Limb (tissue), 2 donors: ENCODE data around the gene MAPKAP1.
"Not testable (repeated sequence)": the region's sequence is repeated elsewhere in the genome, so short reads cannot be mapped to it uniquely, and the experiment has no call there.

Experiments used
- DNase-seq, 2 donors: peaks; one replicate each; pipeline ENCODE4 v3.0.0-alpha.2; 2016; ENCODE audit errors: extremely low spot score in 2 of 2

Gene MAPKAP1

GRCh38 chr9:125415583-125416460 lies 291.2 kb downstream of the MAPKAP1 start:
- DNase-seq: no peak

GRCh38 chr9:125413579-125413978 lies 293.4 kb downstream of the MAPKAP1 start:
- no peak for DNase-seq

GRCh38 chr9:125412166-125412565 lies 294.8 kb downstream of the MAPKAP1 start:
- DNase-seq: no peak

GRCh38 chr9:125411171-125411756 lies 295.7 kb downstream of the MAPKAP1 start:
- no peak for DNase-seq

GRCh38 chr9:125410522-125410894 lies 296.5 kb downstream of the MAPKAP1 start:
- DNase-seq: no peak

- DNase-seq: peak in 1 of 2 donors; percentile 37
These were observed 297.1 kb downstream of the MAPKAP1 start for GRCh38 chr9:125409637-125410521.

- peak in 1 of 2 donors; percentile 41 for DNase-seq
These were observed 297.8 kb downstream of the MAPKAP1 start for GRCh38 chr9:125409217-125409636.

- peak; percentile 77 to 92 for DNase-seq
These were observed 298.8 kb downstream of the MAPKAP1 start for GRCh38 chr9:125407974-125408900.

- peak in 1 of 2 donors; percentile 32 for DNase-seq
These were observed 299.5 kb downstream of the MAPKAP1 start for GRCh38 chr9:125407432-125407973.

- no peak for DNase-seq
These were observed 300.3 kb downstream of the MAPKAP1 start for GRCh38 chr9:125406810-125407087.

GRCh38 chr9:125405938-125406809 lies 300.8 kb downstream of the MAPKAP1 start:
- DNase-seq: no peak

GRCh38 chr9:125404733-125405132 lies 302.3 kb downstream of the MAPKAP1 start:
- no peak for DNase-seq

GRCh38 chr9:125400725-125401716 lies 306.0 kb downstream of the MAPKAP1 start:
- no peak for DNase-seq

GRCh38 chr9:125400232-125400631 lies 306.8 kb downstream of the MAPKAP1 start:
- not testable (repeated sequence) for DNase-seq

GRCh38 chr9:125399666-125400065 lies 307.3 kb downstream of the MAPKAP1 start:
- DNase-seq: no peak

GRCh38 chr9:125399165-125399564 lies 307.8 kb downstream of the MAPKAP1 start:
- DNase-seq: no peak

- no peak for DNase-seq
These were observed 308.8 kb downstream of the MAPKAP1 start for GRCh38 chr9:125398243-125398642.

- DNase-seq: no peak
These were observed 309.3 kb downstream of the MAPKAP1 start for GRCh38 chr9:125397736-125398135.
